ENCODE data around the gene KRTAP20-1. TPM values are rescaled to one million over a fixed set of nuclear protein-coding genes. Genes with fewer than 3 reads are reported as not detected.

KRTAP20-1 gene
- total and polyA plus RNA-seq, 2 donors from 2014 or later: not detected

DNA sequence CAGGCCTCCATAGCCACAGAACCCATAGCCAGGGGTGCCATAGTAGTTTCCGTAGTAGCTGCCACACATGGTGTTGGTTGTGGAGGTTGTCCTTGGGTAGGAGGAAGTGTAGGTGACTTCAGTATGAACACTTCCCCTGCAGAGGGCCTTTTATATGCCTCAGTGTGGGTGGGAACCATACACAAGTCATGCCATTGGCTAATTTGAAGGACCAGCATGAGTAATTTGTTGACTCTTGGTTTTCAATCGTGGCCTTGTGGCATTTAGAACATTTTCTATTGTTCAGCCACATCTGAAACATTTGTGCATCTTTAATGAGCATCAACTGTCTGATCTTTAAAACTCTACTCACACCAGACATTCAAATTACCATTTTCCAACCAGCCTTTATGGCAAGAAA is 2.4 kb upstream of the KRTAP20-1 start, which contains the start of gene KRTAP6-1:
KRTAP6-1 (minus strand) TSS at position 95 of the 400 bp plus-strand sequence; CDS start at position 69, 26 bp downstream.
- Histone ChIP-seq H3K4me3 (ENCODE audit: low read length in 3 of 3) (no peak within 1 kb of the TSS), H3K9ac (ENCODE audit: low read length in 3 of 3) (no peak within 1 kb of the TSS), H3K36me3 (ENCODE audit: control insufficient read depth in 2 of 3, insufficient read depth in 3 of 3, low read length in 3 of 3) (no peaks in the 10 kb centered on the region), H3K27ac (ENCODE audit: low read depth in 2 of 2, low read length in 2 of 2) (no peak within 1 kb of the TSS), H3K4me1 (ENCODE audit: control insufficient read depth in 2 of 3, insufficient read depth in 2 of 3, low read depth in 1 of 3, low read length in 3 of 3) (no peaks in the 10 kb centered on the region), H3K27me3 (ENCODE audit: control insufficient read depth, insufficient read depth, low read length) (no peaks in the 10 kb centered on the region), H3K9me3 (ENCODE audit: control insufficient read depth in 2 of 3, insufficient read depth in 1 of 3, low read length in 3 of 3) (no peaks in the 10 kb centered on the region)
- intact Hi-C loops (cut with DNase I): no loop called here
- TF ChIP-seq, protein P1, sequence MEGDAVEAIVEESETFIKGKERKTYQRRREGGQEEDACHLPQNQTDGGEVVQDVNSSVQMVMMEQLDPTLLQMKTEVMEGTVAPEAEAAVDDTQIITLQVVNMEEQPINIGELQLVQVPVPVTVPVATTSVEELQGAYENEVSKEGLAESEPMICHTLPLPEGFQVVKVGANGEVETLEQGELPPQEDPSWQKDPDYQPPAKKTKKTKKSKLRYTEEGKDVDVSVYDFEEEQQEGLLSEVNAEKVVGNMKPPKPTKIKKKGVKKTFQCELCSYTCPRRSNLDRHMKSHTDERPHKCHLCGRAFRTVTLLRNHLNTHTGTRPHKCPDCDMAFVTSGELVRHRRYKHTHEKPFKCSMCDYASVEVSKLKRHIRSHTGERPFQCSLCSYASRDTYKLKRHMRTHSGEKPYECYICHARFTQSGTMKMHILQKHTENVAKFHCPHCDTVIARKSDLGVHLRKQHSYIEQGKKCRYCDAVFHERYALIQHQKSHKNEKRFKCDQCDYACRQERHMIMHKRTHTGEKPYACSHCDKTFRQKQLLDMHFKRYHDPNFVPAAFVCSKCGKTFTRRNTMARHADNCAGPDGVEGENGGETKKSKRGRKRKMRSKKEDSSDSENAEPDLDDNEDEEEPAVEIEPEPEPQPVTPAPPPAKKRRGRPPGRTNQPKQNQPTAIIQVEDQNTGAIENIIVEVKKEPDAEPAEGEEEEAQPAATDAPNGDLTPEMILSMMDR (IDR thresholded peaks at IDR 0.05; ENCODE audit: borderline replicate concordance, extremely low read depth, insufficient read depth): no peak
- DNase-seq (no peak), FAIRE-seq (no peak)

DNA sequence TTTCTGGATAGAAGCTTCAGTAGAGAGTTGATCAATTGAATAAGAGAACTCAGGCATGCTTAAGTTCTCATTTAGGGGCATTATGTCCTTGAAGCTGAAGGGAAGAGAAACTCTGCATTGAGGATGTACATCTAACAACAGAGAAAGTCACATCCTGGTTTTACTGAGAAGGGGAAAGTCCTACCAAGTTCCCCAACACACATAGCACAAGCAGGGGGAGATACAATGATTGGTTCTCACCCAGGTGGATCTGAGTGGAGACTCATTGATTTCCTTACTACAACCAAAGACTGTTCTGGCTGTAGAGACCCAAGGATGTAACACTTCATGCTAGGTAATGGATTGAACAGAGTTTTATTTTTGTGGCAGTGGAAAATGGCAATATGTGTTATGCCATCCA is 1.0 kb upstream of the KRTAP20-1 start:
- TF ChIP-seq, protein P1 (IDR thresholded peaks at IDR 0.05; ENCODE audit: borderline replicate concordance, extremely low read depth, insufficient read depth): no peak
- no peak for DNase-seq
- no peak for FAIRE-seq
- intact Hi-C loops (cut with DNase I): no loop called here
- no peak overlapping the region for H3K4me3 ChIP-seq (ENCODE audit: low read length in 3 of 3)
- H3K27ac ChIP-seq (ENCODE audit: low read depth in 2 of 2, low read length in 2 of 2): no peak overlapping the region
- H3K27me3 ChIP-seq (ENCODE audit: control insufficient read depth, insufficient read depth, low read length): no peaks in the 10 kb centered on the region
- H3K9ac ChIP-seq (ENCODE audit: low read length in 3 of 3): no peak overlapping the region
- H3K36me3 ChIP-seq (ENCODE audit: control insufficient read depth in 2 of 3, insufficient read depth in 3 of 3, low read length in 3 of 3): no peaks in the 10 kb centered on the region
- H3K9me3 ChIP-seq (ENCODE audit: control insufficient read depth in 2 of 3, insufficient read depth in 1 of 3, low read length in 3 of 3): no peaks in the 10 kb centered on the region
- no peaks in the 10 kb centered on the region for H3K4me1 ChIP-seq (ENCODE audit: control insufficient read depth in 2 of 3, insufficient read depth in 2 of 3, low read depth in 1 of 3, low read length in 3 of 3)

DNA sequence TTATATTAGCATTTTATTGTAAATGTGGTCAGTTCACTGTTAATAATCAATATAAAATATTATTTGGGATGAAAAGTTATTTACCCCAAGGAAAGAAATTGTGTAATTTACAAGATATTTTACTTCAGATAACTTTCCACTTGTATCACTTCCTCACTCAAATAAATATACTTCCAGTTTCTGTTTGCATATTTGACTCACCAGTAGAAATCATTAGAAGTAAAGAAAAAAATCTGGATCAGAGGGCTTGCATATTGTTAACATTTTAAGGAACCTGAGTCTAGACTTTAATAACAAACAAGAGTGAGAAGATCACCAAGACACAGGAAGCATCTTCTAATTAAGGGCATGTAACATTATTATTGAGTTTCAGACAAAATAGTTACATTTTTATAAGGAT is 3.9 kb downstream of the KRTAP20-1 start:
- Histone ChIP-seq H3K9me3 (ENCODE audit: control insufficient read depth in 2 of 3, insufficient read depth in 1 of 3, low read length in 3 of 3) (no peaks in the 10 kb centered on the region), H3K4me3 (ENCODE audit: low read length in 3 of 3) (no peak overlapping the region), H3K27ac (ENCODE audit: low read depth in 2 of 2, low read length in 2 of 2) (no peak overlapping the region), H3K36me3 (ENCODE audit: control insufficient read depth in 2 of 3, insufficient read depth in 3 of 3, low read length in 3 of 3) (no peaks in the 10 kb centered on the region), H3K4me1 (ENCODE audit: control insufficient read depth in 2 of 3, insufficient read depth in 2 of 3, low read depth in 1 of 3, low read length in 3 of 3) (no peaks in the 10 kb centered on the region), H3K27me3 (ENCODE audit: control insufficient read depth, insufficient read depth, low read length) (no peaks in the 10 kb centered on the region), H3K9ac (ENCODE audit: low read length in 3 of 3) (no peak overlapping the region)
- DNase-seq (no peak), FAIRE-seq (no peak)
- TF ChIP-seq, protein P1 (IDR thresholded peaks at IDR 0.05; ENCODE audit: borderline replicate concordance, extremely low read depth, insufficient read depth): no peak
- intact Hi-C loops (cut with DNase I): no loop called here

DNA sequence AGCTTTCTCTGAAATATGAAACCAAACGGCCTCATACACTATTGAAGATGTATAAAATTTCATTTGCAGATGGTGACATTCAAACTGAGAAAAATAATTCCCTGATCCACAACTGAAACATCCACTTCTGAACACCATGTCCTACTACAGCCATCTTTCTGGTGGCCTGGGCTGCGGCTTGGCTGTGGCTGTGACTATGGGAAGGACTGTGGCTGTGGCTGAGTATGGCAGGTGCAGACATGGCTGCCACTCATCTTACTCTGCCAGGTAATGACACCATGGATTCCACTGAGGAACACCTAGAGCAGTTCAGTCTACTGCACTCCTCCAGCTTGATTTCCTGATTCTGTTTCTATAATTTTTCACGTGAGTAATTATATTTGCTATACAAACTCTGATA is 4.3 kb downstream of the KRTAP20-1 start, which contains the start of gene KRTAP20-4:
KRTAP20-4 (plus strand) TSS at position 106 of the 400 bp plus-strand sequence.
- Histone ChIP-seq H3K9me3 (ENCODE audit: control insufficient read depth in 2 of 3, insufficient read depth in 1 of 3, low read length in 3 of 3) (no peaks in the 10 kb centered on the region), H3K27me3 (ENCODE audit: control insufficient read depth, insufficient read depth, low read length) (no peaks in the 10 kb centered on the region), H3K9ac (ENCODE audit: low read length in 3 of 3) (no peak within 1 kb of the TSS), H3K36me3 (ENCODE audit: control insufficient read depth in 2 of 3, insufficient read depth in 3 of 3, low read length in 3 of 3) (no peaks in the 10 kb centered on the region), H3K4me1 (ENCODE audit: control insufficient read depth in 2 of 3, insufficient read depth in 2 of 3, low read depth in 1 of 3, low read length in 3 of 3) (no peaks in the 10 kb centered on the region), H3K4me3 (ENCODE audit: low read length in 3 of 3) (no peak within 1 kb of the TSS), H3K27ac (ENCODE audit: low read depth in 2 of 2, low read length in 2 of 2) (no peak within 1 kb of the TSS)
- TF ChIP-seq, protein P1 (IDR thresholded peaks at IDR 0.05; ENCODE audit: borderline replicate concordance, extremely low read depth, insufficient read depth): no peak
- DNase-seq: no peak
- intact Hi-C loops (cut with DNase I): no loop called here
- no peak for FAIRE-seq

All from kidney (tissue), 14 donors.